Smooth muscle cell (in vitro differentiated cells): ENCODE results near the gene COL1A1. TPM values are rescaled to one million over a fixed set of nuclear protein-coding genes. Genes with fewer than 3 reads are reported as not detected.

Experiments used
- DNase-seq: peaks from one replicate; lab custom pipeline; 2025; ENCODE audit not compliant: unreplicated experiment; lab: John Stamatoyannopoulos, UW
- H2AFZ ChIP-seq: fragments of 200-600 bp; sonication (generic); 2 replicates; pipeline ENCODE4 v1.6.0; 2016; ENCODE audit warnings: antibody characterized with exemption, low read depth, mild to moderate bottlenecking
- H3F3A ChIP-seq: fragments of 200-600 bp; sonication (generic); 2 replicates; pipeline ENCODE4 v1.6.0; 2017; ENCODE audit warnings: antibody characterized with exemption, low read depth
- H3K27ac ChIP-seq: fragments of 200-600 bp; sonication (generic); 2 replicates; pipeline ENCODE4 v1.5.1; 2016; ENCODE audit warnings: low read depth, mild to moderate bottlenecking
- H3K27me3 ChIP-seq: fragments of 200-600 bp; sonication (generic); 2 replicates; pipeline ENCODE4 v1.6.1; 2016; ENCODE audit warnings: low read depth, mild to moderate bottlenecking
- H3K36me3 ChIP-seq: fragments of 200-600 bp; sonication (generic); 2 replicates; pipeline ENCODE4 v1.5.1; 2016; ENCODE audit warnings: low read depth
- H3K4me1 ChIP-seq: fragments of 200-600 bp; sonication (generic); 2 replicates; pipeline ENCODE4 v1.5.1; 2016; ENCODE audit warnings: low read depth
- H3K4me2 ChIP-seq: fragments of 200-600 bp; sonication (generic); 2 replicates; pipeline ENCODE4 v1.6.0; 2016; ENCODE audit warnings: mild to moderate bottlenecking
- H3K4me3 ChIP-seq: fragments of 200-600 bp; sonication (generic); 2 replicates; pipeline ENCODE4 v1.5.1; 2016; ENCODE audit warnings: mild to moderate bottlenecking
- H3K79me2 ChIP-seq: fragments of 200-600 bp; sonication (generic); 2 replicates; pipeline ENCODE4 v1.6.0; 2016; ENCODE audit warnings: low read depth, mild to moderate bottlenecking
- H3K9ac ChIP-seq: fragments of 200-600 bp; sonication (generic); 2 replicates; pipeline ENCODE4 v1.6.0; 2016; ENCODE audit warnings: low read depth
- H3K9me3 ChIP-seq: fragments of 200-600 bp; sonication (generic); replicated peaks from 2 replicates; pipeline ENCODE4 v1.5.1; 2016; ENCODE audit warnings: low read depth
- H4K20me1 ChIP-seq: fragments of 200-600 bp; sonication (generic); 2 replicates; pipeline ENCODE4 v1.6.0; 2016; ENCODE audit warnings: low read depth
- CTCF ChIP-seq: fragments of 200-600 bp; sonication (generic); IDR thresholded peaks from 2 replicates; pipeline ENCODE4 v1.5.1; 2017; ENCODE audit warnings: borderline replicate concordance, mild to moderate bottlenecking, antibody characterized with exemption; ENCODE audit not compliant: insufficient read depth, poor library complexity, severe bottlenecking
- WGBS: methylation state at CpG from one replicate; pipeline ENCODE4 v1.1.7; 2016; ENCODE audit warnings: low lambda C conversion rate; 5-methylcytosine and 5-hydroxymethylcytosine counted together
- polyA plus RNA-seq: library from polyadenylated mRNA; unstranded; fragments of >200 nt; fragmentation: Nextera tagmentation; extraction: Ambion mirVana; gene quantifications from 2 replicates; pipeline ENCODE4 v1.2.1, GENCODE V29; 2016
- total RNA-seq: library from RNA; depleted of rRNA; stranded (reverse); fragments of >200 nt; gene quantifications from 2 replicates; pipeline ENCODE4 v1.2.3, GENCODE V29; 2014

COL1A1 gene
- total and polyA plus RNA-seq, 2 experiments from 2014 or later, result 4,141 to 25,649 TPM

GRCh38 chr17:50162466-50163254, 38.8 kb downstream of the COL1A1 start:
- no peaks in the 10 kb centered on the region for H3K79me2 ChIP-seq
- H3K4me3 ChIP-seq, result no peak overlapping the region
- no peaks in the 10 kb centered on the region for H3K27me3 ChIP-seq
- no peaks in the 10 kb centered on the region for H3K36me3 ChIP-seq
- 89% methylated on average over 8 of the region's 8 CpGs for WGBS
- no peak overlapping the region for H3K9ac ChIP-seq
- no peaks in the 10 kb centered on the region for H3K9me3 ChIP-seq
- H2AFZ ChIP-seq, result no peak overlapping the region
- no peaks in the 10 kb centered on the region for H3F3A ChIP-seq
- TF ChIP-seq CTCF, result no peak
- H3K4me1 ChIP-seq, result peaks cover 4% of the 10 kb centered on the region
- no peaks in the 10 kb centered on the region for H4K20me1 ChIP-seq
- no peak overlapping the region for H3K4me2 ChIP-seq
- no peak overlapping the region for H3K27ac ChIP-seq
- no peak for DNase-seq

- Histone ChIP-seq H3K4me2 (peak overlapping the region; percentile 92), H3K9me3 (no peaks in the 10 kb centered on the region), H2AFZ (no peak overlapping the region), H3F3A (no peaks in the 10 kb centered on the region), H3K27ac (no peak overlapping the region), H4K20me1 (no peaks in the 10 kb centered on the region), H3K36me3 (no peaks in the 10 kb centered on the region), H3K4me1 (peaks cover 4% of the 10 kb centered on the region), H3K27me3 (no peaks in the 10 kb centered on the region), H3K79me2 (no peaks in the 10 kb centered on the region), H3K4me3 (peak overlapping the region; percentile 60), H3K9ac (no peak overlapping the region)
- TF ChIP-seq CTCF, result no peak
- no peak for DNase-seq
- 67% methylated on average over 16 of the region's 16 CpGs for WGBS
These were observed 39.5 kb downstream of the COL1A1 start for GRCh38 chr17:50161911-50162288.

- H3K4me1 ChIP-seq, result peaks cover 4% of the 10 kb centered on the region
- no peaks in the 10 kb centered on the region for H4K20me1 ChIP-seq
These were observed 40.2 kb downstream of the COL1A1 start for GRCh38 chr17:50161023-50161910.

More at GRCh38 chr17:50161023-50161910, 40.2 kb downstream of the COL1A1 start:
- no peaks in the 10 kb centered on the region for H3K27me3 ChIP-seq
- H2AFZ ChIP-seq, result peak overlapping the region; percentile 79
- peak; percentile 90 for TF ChIP-seq CTCF
- DNase-seq, result peak; percentile 80
- no peaks in the 10 kb centered on the region for H3K9me3 ChIP-seq
- peak overlapping the region; percentile 60 for H3K4me3 ChIP-seq
- H3K4me2 ChIP-seq, result peak overlapping the region; percentile 92
- H3K79me2 ChIP-seq, result no peaks in the 10 kb centered on the region
- H3K27ac ChIP-seq, result no peak overlapping the region
- no peaks in the 10 kb centered on the region for H3K36me3 ChIP-seq
- no peak overlapping the region for H3K9ac ChIP-seq
- 2% methylated on average over 52 of the region's 53 CpGs for WGBS
- H3F3A ChIP-seq, result no peaks in the 10 kb centered on the region
